ENCODE results near the gene DNM3. TPM values are rescaled to one million over a fixed set of nuclear protein-coding genes. Genes with fewer than 3 reads are reported as not detected.

DNM3 gene
- total RNA-seq, 6 donors from 2014 or later = 7.1 to 30.4 (median 10.3) TPM

DNA sequence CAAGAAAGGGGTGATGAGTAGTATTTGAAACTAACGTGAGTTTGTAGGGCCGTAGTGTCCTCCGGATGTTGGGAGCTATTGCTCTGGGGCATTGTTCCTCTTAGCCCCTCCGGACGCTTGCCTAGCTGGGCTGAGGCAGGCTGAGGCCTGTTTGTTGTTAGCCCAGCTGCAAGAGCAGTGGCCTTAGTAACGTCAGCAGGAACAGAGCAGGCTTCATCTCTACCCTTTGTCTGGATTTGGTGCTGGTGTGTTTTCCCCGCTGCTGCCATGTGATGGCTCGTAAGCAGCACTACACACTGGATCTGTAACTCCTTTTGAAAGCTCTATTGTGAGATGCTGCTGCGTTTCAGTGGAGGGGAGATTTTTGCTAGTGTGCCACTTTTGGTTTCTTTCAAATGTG is 57.6 kb downstream of the DNM3 start:
- TF ChIP-seq, protein P1, sequence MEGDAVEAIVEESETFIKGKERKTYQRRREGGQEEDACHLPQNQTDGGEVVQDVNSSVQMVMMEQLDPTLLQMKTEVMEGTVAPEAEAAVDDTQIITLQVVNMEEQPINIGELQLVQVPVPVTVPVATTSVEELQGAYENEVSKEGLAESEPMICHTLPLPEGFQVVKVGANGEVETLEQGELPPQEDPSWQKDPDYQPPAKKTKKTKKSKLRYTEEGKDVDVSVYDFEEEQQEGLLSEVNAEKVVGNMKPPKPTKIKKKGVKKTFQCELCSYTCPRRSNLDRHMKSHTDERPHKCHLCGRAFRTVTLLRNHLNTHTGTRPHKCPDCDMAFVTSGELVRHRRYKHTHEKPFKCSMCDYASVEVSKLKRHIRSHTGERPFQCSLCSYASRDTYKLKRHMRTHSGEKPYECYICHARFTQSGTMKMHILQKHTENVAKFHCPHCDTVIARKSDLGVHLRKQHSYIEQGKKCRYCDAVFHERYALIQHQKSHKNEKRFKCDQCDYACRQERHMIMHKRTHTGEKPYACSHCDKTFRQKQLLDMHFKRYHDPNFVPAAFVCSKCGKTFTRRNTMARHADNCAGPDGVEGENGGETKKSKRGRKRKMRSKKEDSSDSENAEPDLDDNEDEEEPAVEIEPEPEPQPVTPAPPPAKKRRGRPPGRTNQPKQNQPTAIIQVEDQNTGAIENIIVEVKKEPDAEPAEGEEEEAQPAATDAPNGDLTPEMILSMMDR (IDR thresholded peaks at IDR 0.05) = no peak
- no peak for TF ChIP-seq POLR2A (IDR thresholded peaks at IDR 0.05)
- TF ChIP-seq POLR2AphosphoS5 (IDR thresholded peaks at IDR 0.05) = no peak
- no peak for TF ChIP-seq EP300 (IDR thresholded peaks at IDR 0.05)
- ATAC-seq (ENCODE audit: low FRiP score in 2 of 2) (peak in 1 of 2 donors; percentile 51), DNase-seq (no peak)
- H3K4me1 ChIP-seq = peaks cover 0 to 5% (median 0%) of the 10 kb centered on the region in 4 donors
- 63 to 69% methylated on average over 9 of the region's 9 CpGs for WGBS, 2 donors
- H3K27me3 ChIP-seq = no peaks in the 10 kb centered on the region
- no peaks in the 10 kb centered on the region for H3K9me3 ChIP-seq
- no peak overlapping the region for H3K4me3 ChIP-seq
- H3K27ac ChIP-seq = no peak overlapping the region
- H3K36me3 ChIP-seq = no peaks in the 10 kb centered on the region

DNA sequence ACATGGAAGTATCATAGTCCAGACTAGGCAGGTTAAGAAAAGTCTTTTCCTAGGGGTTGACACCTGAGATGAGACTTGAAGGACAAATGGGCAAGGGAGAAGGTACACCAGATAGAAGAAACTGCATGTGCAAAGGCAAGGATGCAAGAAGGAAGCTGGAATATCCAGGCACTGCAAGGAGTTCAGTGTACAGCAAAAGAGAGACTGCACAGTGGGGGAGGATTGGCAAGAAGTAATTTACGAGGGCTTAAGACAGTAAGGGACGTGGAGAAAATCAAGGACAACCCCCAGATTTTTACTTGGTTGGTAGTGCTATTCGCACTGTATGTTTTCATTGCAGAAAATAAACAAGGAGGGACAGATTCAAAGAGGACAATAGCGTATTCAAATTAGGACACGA is 58.5 kb downstream of the DNM3 start:
- Histone ChIP-seq H3K4me1 (peaks cover 0 to 5% (median 2%) of the 10 kb centered on the region in 4 donors), H3K27ac (no peak overlapping the region)

DNA sequence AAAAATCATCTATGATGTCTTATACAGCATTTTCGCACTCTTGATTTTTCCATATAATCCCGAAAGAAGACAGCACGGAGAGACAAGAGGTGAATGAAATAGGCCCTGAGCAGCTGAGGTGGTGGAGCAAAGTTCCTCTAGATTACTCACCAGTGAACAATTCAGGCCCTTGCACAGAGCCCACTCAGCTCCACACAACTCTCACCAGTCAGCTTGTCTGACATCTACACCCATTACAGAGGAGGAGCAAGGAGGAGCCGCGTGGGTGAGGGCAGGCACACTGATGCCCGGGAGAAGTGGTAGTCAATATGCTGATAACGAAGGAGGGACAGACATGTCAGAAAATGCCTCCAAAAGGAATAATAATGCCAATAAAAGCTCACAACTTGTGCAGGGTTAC is 59.9 kb downstream of the DNM3 start:
- 92 to 94% methylated on average over 7 of the region's 7 CpGs for WGBS, 2 donors
- DNase-seq = no peak
- Histone ChIP-seq H3K36me3 (no peaks in the 10 kb centered on the region), H3K27me3 (no peaks in the 10 kb centered on the region), H3K4me3 (no peak overlapping the region), H3K4me1 (peaks cover 0 to 10% (median 4%) of the 10 kb centered on the region in 4 donors), H3K27ac (no peak overlapping the region), H3K9me3 (no peaks in the 10 kb centered on the region)
- no peak for ATAC-seq (ENCODE audit: low FRiP score in 2 of 2)
- TF ChIP-seq, protein P1 (IDR thresholded peaks at IDR 0.05) = no peak
- TF ChIP-seq POLR2A (IDR thresholded peaks at IDR 0.05) (no peak), EP300 (IDR thresholded peaks at IDR 0.05) (no peak), POLR2AphosphoS5 (IDR thresholded peaks at IDR 0.05) (no peak)

More for the DNA sequence above, 58.5 kb downstream of the DNM3 start:
- TF ChIP-seq, protein P1 (IDR thresholded peaks at IDR 0.05) = no peak
- TF ChIP-seq POLR2AphosphoS5 (IDR thresholded peaks at IDR 0.05) (no peak), POLR2A (IDR thresholded peaks at IDR 0.05) (no peak), EP300 (IDR thresholded peaks at IDR 0.05) (no peak)
- whole genome bisulfite sequencing, 2 donors = 88 to 96% methylated on average over 5 of the region's 5 CpGs
- H3K36me3 ChIP-seq = no peaks in the 10 kb centered on the region
- ATAC-seq (ENCODE audit: low FRiP score in 2 of 2) = no peak
- no peaks in the 10 kb centered on the region for H3K27me3 ChIP-seq
- no peaks in the 10 kb centered on the region for H3K9me3 ChIP-seq
- no peak for DNase-seq
- no peak overlapping the region for H3K4me3 ChIP-seq

DNA sequence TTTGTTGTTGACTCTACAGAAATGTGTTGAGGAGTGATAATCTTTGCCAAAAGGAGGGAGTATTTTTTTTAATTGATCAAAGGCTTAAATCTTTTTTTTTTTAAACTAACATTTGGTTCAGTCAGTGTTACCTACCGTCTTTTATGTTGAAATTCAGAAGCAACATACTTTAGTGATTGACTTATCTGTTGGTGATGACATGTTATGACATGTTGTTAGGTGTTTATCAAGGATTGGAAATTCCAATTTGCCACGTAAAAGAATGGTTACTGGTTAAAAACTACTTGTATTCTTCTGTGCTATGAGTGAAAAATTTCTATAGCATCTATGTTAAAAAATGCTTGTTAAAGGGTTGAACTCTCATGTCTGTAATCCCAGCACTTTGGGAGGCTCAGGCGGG is 61.2 kb downstream of the DNM3 start:
- no peak for DNase-seq
- WGBS, 2 donors = 61% methylated on average over 3 of the region's 3 CpGs

More for the DNA sequence above, 61.2 kb downstream of the DNM3 start:
- Histone ChIP-seq H3K27me3 (no peaks in the 10 kb centered on the region), H3K9me3 (no peaks in the 10 kb centered on the region), H3K27ac (peak overlapping the region in 1 of 4 donors; percentile 27), H3K4me3 (no peak overlapping the region), H3K4me1 (peaks cover 0 to 10% (median 4%) of the 10 kb centered on the region in 4 donors), H3K36me3 (no peaks in the 10 kb centered on the region)
- ATAC-seq (ENCODE audit: low FRiP score in 2 of 2) = no peak
- TF ChIP-seq, protein P1 (IDR thresholded peaks at IDR 0.05) = no peak
- TF ChIP-seq POLR2AphosphoS5 (IDR thresholded peaks at IDR 0.05) (no peak), EP300 (IDR thresholded peaks at IDR 0.05) (no peak), POLR2A (IDR thresholded peaks at IDR 0.05) (no peak)
